DMS114 treated with DMSO at 0.1 percent for 48 hours (cell line): ENCODE results near the gene XIRP1.

Experiments
- DNase-seq: peaks from one replicate; lab custom pipeline; 2025; ENCODE audit not compliant: unreplicated experiment; lab: John Stamatoyannopoulos, UW

The XIRP1 gene

GRCh38 chr3:39208463-39209055, 16.2 kb upstream of the XIRP1 start:
- peak; percentile 30 for DNase-seq

GRCh38 chr3:39207361-39208186, 15.2 kb upstream of the XIRP1 start:
- no peak for DNase-seq

- no peak for DNase-seq
Measured at GRCh38 chr3:39205919-39206516, 13.6 kb upstream of the XIRP1 start.

GRCh38 chr3:39205131-39205530, 12.7 kb upstream of the XIRP1 start:
- no peak for DNase-seq

- no peak for DNase-seq
Measured at GRCh38 chr3:39203860-39204259, 11.5 kb upstream of the XIRP1 start.

- no peak for DNase-seq
Measured at GRCh38 chr3:39203402-39203801, 11.0 kb upstream of the XIRP1 start.

GRCh38 chr3:39202094-39202493, 9.7 kb upstream of the XIRP1 start:
- DNase-seq = no peak

GRCh38 chr3:39196671-39197356, 4.4 kb upstream of the XIRP1 start:
- DNase-seq = no peak

- no peak for DNase-seq
Measured at GRCh38 chr3:39196034-39196433, 3.6 kb upstream of the XIRP1 start.

- DNase-seq = no peak
Measured at GRCh38 chr3:39193391-39193790, 996 bp upstream of the XIRP1 start.

- DNase-seq = no peak
Measured at GRCh38 chr3:39191773-39192172, 622 bp downstream of the XIRP1 start.

- DNase-seq = no peak
Measured at GRCh38 chr3:39191111-39191510, 1.3 kb downstream of the XIRP1 start.

GRCh38 chr3:39190281-39191025, 1.9 kb downstream of the XIRP1 start:
- no peak for DNase-seq

- peak; percentile 59 for DNase-seq
Measured at GRCh38 chr3:39189959-39190269, 2.5 kb downstream of the XIRP1 start.

GRCh38 chr3:39189150-39189958, 3.0 kb downstream of the XIRP1 start:
- DNase-seq = no peak

- DNase-seq = no peak
Measured at GRCh38 chr3:39188271-39189149, 3.9 kb downstream of the XIRP1 start.

- no peak for DNase-seq
Measured at GRCh38 chr3:39187372-39188155, 4.8 kb downstream of the XIRP1 start.

GRCh38 chr3:39186692-39187151, 5.7 kb downstream of the XIRP1 start:
- no peak for DNase-seq
